Activated gamma-delta T cell treated with anti-CD3 and anti-CD28 coated beads, Interleukin-2, amount 50 U/mL, for 16 hours (primary cell): ENCODE results near the gene PIF1.
"Not testable (repeated sequence)": the region's sequence is repeated elsewhere in the genome, so short reads cannot be mapped to it uniquely, and the experiment has no call there.

Experiments used
- DNase-seq: peaks from one replicate; pipeline ENCODE4 v3.0.0-alpha.2; 2020; ENCODE audit warnings: low read depth

PIF1 gene

GRCh38 chr15:64810497-64811326 is 14.7 kb downstream of the PIF1 start:
- no peak for DNase-seq

GRCh38 chr15:64809649-64810496 is 15.6 kb downstream of the PIF1 start:
- peak; percentile 31 for DNase-seq

- no peak for DNase-seq
Measured at GRCh38 chr15:64808785-64809453, 16.5 kb downstream of the PIF1 start.

GRCh38 chr15:64807751-64808222 is 17.7 kb downstream of the PIF1 start:
- DNase-seq, result no peak

GRCh38 chr15:64807051-64807749 is 18.2 kb downstream of the PIF1 start:
- DNase-seq, result no peak

- no peak for DNase-seq
Measured at GRCh38 chr15:64806509-64806908, 18.9 kb downstream of the PIF1 start.

GRCh38 chr15:64804619-64805018 is 20.8 kb downstream of the PIF1 start:
- DNase-seq, result no peak

- no peak for DNase-seq
Measured at GRCh38 chr15:64803526-64803925, 21.9 kb downstream of the PIF1 start.

- no peak for DNase-seq
Measured at GRCh38 chr15:64800476-64800875, 25.0 kb downstream of the PIF1 start.

GRCh38 chr15:64798905-64799304 is 26.5 kb downstream of the PIF1 start:
- DNase-seq, result not testable (repeated sequence)

- not testable (repeated sequence) for DNase-seq
Measured at GRCh38 chr15:64795921-64796320, 29.5 kb downstream of the PIF1 start.

- not testable (repeated sequence) for DNase-seq
Measured at GRCh38 chr15:64795299-64795698, 30.1 kb downstream of the PIF1 start.

GRCh38 chr15:64792282-64792681 is 33.2 kb downstream of the PIF1 start:
- no peak for DNase-seq

- DNase-seq, result no peak
Measured at GRCh38 chr15:64791401-64791800, 34.0 kb downstream of the PIF1 start.

GRCh38 chr15:64783796-64784195 is 41.7 kb downstream of the PIF1 start:
- DNase-seq, result no peak

GRCh38 chr15:64782751-64783150 is 42.7 kb downstream of the PIF1 start:
- no peak for DNase-seq

GRCh38 chr15:64781299-64781698 is 44.1 kb downstream of the PIF1 start:
- DNase-seq, result no peak

- DNase-seq, result no peak
Measured at GRCh38 chr15:64780600-64781156, 44.8 kb downstream of the PIF1 start.

- DNase-seq, result no peak
Measured at GRCh38 chr15:64779630-64780029, 45.8 kb downstream of the PIF1 start.

GRCh38 chr15:64779024-64779423 is 46.4 kb downstream of the PIF1 start:
- DNase-seq, result no peak

- DNase-seq, result no peak
Measured at GRCh38 chr15:64776402-64776786, 49.1 kb downstream of the PIF1 start.
